GM19193 (cell line): ENCODE data around the gene SYNGR3.

Experiments used
- POLR2A ChIP-seq: IDR thresholded peaks from 4 replicates; pipeline ENCODE4 v1.6.1; 2011; ENCODE audit not compliant: insufficient read depth, insufficient read length; ENCODE audit errors: extremely low read depth

The SYNGR3 gene

DNA sequence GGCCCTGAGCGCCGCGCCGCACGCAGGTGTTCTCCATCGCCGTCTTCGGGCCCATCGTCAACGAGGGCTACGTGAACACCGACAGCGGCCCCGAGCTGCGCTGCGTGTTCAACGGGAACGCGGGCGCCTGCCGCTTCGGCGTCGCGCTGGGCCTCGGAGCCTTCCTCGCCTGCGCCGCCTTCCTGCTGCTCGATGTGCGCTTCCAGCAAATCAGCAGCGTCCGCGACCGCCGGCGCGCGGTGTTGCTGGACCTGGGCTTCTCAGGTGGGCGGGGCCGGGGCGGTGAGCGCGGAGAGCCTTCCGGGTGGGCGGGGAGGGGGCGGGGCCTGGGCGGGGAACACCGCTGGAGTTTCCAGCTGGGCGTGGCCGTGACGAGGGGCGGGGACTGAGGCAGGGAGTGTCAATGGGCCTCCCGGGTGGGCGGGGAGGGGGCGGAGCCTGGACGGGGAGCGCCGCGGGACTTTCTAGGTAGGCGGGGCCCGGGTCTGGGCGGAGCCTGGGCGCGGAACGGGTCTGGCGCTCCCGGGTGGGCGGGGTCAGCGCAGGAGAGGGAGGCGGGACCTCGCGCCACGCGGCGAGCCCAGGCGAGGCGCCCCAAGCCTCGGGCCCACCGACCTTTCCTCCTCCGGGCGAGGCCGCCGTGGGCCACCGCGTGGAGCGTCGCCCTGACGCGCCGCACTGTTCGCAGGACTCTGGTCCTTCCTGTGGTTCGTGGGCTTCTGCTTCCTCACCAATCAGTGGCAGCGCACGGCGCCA is 2.4 kb downstream of the SYNGR3 start:
- TF ChIP-seq POLR2A: peak; percentile 64

DNA sequence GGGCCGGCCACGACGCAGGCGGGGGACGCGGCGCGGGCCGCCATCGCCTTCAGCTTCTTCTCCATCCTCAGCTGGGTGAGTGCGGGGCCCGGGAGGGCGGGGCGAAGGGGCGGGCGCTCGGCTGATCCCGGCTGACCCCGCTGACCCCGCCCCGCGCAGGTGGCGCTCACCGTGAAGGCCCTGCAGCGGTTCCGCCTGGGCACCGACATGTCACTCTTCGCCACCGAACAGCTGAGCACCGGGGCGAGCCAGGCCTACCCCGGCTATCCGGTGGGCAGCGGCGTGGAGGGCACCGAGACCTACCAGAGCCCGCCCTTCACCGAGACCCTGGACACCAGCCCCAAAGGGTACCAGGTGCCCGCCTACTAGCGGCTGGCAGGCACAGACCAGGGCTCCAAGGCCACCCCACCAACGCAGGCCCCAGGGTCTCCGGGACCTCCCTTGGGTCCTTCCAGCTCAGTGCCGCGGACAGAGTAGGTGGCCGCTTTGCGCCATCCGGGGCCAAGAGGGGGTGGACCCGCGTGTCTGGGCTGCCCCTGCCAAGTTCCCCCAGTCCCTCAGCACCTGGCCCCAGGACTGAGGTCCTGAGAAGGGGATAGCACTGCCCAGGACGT is 3.0 kb downstream of the SYNGR3 start:
- TF ChIP-seq POLR2A: no peak

- TF ChIP-seq POLR2A: no peak
These were observed 4.0 kb downstream of the SYNGR3 start for GRCh38 chr16:1993731-1994131.

DNA sequence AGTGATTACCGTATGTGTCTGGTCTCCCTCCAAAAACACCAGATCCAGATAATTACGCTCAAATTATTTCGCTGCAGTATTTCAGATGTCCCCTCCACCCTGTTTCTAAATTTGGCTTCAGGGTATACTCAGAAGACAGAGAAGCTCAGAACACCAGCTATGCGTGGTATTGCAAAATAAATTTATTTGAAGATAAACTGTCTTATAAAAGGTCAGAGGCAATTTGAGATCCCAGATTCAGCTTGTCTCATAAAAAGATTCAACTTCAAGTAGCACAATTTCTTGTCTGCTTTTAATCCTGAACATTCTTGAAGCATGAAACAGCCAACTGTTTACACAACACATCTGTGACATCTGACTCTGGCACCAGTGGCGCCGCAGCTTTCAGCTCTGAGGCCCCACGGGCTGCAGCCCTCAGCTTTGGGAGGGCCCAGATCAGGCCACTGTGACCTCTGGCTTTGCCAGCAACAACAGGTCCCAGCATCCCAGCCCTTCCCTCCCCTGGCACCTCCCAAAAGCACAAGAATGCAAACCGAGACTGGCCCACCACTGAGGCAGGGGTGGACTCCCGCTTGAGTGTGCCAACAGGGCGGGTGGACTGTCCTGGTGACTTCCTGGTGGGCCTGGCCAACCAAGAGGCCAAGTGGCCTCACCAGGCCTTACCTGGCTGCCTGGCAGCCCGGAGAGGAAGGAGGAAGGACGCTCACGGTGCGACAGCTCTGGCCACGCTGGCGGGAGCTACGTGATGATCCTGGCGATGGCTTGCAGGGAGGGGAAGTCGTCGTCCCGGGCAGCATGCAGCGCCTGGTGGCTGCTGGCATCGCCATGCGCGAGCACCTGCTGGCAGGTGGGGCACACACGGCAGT is 8.0 kb downstream of the SYNGR3 start:
- TF ChIP-seq POLR2A: no peak

DNA sequence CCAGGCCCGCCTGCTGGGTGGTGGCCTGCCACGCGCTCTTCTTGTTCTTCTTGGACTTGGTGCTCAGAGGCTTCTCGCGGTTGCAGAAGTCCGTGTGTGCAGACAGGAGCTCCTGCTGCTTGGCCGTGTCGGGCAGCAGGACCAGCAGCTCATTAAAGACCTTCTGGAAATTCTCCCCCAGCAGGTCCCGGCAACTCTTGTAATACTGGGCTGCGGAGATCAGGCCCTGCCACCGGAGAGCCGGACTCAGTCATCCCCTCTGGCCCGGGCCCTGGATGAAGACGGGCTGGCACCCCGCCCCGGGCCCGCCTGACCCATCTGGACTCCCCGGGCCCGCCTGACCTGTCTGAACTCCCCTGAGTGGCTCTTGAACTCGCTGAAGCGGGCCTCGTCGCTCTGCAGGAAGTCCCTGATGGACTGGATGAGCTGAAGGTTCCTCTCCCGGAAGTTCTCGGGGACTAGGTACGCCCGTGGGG is 8.6 kb downstream of the SYNGR3 start:
- TF ChIP-seq POLR2A: no peak

DNA sequence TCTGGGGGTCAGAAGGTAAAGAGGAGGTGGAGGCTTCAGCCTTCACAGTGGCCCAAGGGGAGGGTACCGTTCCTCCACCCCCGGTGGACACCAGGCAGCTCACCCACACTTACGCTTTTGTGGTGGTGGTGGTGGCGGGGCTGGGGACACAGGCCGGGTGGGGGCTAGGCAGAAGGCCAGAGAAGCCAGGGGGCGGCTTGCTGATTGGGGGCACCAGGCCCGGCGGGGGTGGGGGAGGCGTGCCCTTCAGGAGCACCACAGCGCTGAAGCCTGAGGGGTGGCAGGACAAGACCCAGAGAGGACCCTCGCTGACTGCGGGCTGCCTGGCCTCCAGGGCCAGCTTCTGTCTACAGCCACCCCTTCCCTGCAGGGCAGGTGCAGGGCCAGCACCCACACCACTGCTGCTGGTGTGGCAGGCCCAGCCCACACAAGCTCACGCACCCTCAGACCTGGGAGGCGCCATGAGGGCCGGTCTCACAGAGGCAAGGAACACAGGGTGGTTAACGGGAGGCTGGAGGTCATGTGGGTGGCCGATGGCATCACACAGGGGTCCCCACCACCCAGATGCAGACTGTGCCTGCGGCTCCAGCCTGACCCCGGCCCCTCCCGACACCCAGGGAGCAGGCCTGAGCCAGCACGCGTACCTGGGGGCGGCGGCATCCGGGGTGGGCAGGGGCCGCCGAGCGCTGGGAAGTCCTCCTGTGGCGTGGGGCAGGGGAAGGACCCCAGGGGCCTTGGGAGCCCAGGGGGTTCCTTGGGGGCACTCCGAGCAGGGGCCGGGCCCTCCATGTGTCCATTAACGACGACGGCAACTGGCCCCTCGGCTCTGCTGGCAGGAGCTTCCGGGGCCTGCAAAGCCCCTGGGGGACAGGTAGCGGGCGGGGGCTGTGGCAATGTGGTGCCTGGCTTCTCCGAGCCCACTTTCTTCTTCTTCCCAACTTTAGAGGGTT is 9.4 kb downstream of the SYNGR3 start:
- TF ChIP-seq POLR2A: no peak

DNA sequence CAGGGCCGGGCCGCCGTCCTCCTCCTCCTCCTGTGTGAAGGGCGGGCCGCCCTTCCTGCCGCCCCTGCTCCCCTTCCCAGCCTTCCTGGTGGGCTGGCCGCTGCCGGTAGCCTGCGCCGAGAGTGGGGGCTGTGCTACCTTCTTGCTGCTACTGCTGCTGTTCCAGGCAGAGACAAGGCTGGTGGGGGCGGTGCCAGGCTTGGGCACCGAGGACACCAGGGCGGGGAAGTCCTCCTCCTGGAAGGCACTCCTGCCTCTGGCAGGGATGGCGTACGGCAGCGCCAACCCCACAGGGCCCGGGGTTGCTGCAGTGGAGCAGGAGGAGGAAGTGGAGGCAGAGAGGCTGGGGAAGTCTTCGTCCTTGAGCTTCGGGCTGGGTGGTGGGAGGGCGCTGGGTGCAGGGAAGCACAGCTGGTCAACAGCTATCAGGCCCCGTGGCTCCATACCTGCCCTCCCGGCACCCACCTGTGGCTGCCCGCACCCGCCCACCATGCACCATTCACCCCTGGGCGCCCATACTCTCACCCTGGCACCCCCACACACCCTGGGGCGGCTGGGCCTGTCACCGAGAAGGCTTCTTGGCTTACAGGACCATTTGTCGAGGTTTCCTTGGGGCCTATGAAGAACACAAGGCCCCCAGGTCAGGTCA is 10.2 kb downstream of the SYNGR3 start:
- no peak for TF ChIP-seq POLR2A

DNA sequence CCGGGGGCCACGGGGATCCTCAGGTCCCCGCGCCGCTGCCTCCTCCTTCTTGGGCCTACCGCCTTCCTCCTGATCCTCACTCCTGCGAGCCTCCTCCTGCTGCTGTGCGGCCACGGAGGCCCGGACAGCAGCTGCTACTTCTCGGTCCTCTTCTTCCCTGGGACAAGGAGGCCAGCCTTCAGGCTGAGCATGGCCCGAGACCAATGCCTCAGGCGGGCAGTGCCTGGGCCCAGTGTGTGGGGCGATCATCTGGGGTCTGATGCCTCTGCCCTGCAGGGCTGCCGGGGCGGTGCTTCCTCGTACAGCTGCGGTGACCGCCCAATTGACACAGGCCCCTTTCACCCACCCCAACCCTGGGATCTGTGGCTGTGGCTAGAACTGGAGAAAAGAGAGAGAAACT is 11.3 kb downstream of the SYNGR3 start:
- TF ChIP-seq POLR2A: no peak

GRCh38 chr16:2001456-2002355 is 11.9 kb downstream of the SYNGR3 start:
- TF ChIP-seq POLR2A: no peak

DNA sequence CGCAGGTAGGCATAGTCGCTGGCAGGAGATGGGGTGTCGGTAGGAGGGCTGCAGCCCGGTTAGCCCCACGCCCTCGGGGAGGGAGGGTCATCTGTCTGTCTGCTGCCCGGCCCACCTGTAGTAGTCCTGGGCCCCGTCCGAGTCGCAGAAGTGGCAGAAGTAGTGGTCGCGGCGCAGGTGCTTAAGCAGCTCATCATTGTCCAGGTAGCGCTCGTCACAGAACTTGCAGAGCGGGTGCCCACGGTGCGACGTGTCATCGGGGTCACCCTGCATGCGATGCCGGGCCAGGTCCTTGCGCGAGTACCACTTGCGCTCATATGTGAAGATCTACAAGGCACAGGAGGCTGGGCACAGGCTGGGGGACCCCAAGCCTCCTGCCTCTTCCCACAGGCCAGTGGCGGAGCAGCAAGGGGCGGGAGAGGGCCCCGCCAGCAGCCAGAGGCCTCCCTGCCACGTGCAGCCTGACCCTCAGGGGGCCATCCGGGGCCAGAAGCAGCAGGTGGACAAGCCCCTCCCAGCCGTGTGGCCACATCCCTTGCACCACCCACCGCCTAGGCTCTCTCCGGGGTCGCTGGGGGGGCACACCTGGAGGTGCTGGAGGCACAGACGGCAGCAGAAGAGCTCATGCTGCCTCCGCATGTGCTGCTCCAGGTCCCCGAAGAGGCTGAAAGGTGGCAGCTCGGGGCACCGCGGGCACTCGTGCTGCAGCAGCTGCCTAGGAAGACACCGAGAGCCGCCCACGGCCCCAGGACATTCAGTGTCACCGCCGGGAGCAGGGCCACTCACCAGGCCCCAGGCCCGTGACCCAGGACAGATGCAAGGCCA is 12.8 kb downstream of the SYNGR3 start:
- no peak for TF ChIP-seq POLR2A

- TF ChIP-seq POLR2A: no peak
These were observed 13.6 kb downstream of the SYNGR3 start for GRCh38 chr16:2003231-2003826.

DNA sequence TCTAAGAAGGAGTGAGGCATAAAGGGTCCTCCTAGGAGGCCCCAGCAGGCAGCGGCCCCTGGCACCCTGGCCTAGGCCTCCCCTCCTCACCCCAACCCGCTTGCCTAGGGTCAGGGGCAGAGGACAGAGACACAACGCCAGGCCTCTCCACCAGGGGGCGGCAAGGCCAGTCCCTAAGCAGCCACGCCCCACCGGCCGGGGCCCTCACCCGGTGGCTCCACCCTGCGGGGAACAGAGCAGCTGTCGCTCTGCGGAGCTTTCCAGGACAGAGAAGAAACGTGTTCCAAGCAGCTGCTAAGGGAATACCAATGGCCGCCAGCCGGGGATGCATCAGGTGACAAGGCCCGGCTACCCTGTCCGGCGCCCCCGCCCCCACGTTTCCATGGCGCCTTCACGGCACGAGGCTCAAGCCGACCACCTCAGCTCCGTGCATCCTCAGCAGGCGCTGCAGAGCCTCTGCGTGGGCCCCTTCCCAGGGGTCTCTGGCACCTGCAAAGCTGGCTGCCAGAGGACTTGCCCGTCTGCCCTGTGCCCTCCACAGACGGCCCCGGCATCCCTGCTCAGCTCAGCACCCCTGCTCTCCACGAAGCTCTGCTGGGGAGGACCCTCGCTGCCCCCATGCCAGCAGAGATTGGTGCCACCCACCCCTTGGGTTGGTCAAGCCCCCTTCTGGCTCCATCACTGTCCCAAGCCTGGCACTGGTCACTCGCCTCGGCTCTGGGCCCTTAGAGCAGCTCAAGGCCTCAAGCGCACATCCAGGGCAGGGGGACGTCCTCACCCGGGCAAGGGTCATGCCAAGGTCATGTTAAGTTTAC is 14.3 kb downstream of the SYNGR3 start:
- TF ChIP-seq POLR2A: no peak
